ENCODE measurements around the gene URB2. TPM values are rescaled to one million over a fixed set of nuclear protein-coding genes. Genes with fewer than 3 reads are reported as not detected.
"Not testable (repeated sequence)": the region's sequence is repeated elsewhere in the genome, so short reads cannot be mapped to it uniquely, and the experiment has no call there.

URB2 gene
- 7.8 and 10.3 TPM in 2 replicates for total RNA-seq

DNA sequence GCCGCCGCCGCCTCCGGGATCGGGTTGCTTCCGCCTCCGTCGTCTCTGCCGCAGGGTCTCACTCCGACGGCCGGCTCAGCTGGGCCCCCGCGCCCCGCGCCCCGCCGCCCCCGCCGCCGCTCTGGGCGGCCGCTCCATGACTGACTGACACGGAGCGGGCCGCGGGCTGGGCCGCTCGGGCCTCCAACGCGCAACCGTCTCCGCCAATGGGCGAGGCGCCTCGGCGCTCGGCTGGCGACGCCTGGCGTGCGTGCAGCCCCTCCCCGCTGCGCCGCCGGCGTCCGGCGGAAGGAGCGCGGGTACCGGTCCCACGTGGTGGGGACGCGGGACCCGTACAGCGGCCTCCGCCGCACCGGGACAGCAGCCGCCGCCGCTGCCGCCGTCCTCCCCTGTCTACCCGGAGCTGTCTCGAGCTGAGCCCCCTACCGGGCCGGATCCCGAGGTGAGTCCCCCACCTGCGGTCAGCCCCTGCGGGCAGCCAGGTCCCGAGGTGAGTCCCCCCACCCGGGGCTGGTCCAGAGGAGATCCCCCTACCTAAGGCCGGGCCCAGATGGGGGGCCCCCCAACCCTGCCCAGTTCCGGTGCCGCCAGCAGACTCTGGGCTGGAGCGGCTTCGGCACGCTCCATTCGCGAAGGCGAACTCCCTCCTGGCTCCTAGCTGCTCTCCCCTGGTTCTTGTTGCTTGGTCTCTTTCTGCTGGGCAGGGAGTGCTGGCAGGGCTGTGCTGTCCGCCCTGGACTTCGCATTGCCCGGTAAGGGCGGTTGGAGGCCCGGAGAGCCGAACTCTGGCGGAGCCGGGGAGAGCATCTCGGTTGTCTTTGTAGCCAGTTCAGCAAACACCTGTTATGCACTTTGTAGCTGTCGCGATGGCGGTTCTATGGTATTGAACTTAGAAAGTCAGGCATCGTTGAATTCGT, at the start of gene URB2, which contains the start of gene TAF5L:
TSS of gene URB2 (plus strand) at position 333 of the 917 bp plus-strand sequence. CDS start 1,387 bp downstream, outside the sequence.
TSS of gene TAF5L (minus strand) at position 208 of the 917 bp plus-strand sequence. CDS start 11,640 bp downstream, outside the sequence.
- DNase-seq (ENCODE audit: extremely low read depth, low read depth, low spot score) = no peak

DNA sequence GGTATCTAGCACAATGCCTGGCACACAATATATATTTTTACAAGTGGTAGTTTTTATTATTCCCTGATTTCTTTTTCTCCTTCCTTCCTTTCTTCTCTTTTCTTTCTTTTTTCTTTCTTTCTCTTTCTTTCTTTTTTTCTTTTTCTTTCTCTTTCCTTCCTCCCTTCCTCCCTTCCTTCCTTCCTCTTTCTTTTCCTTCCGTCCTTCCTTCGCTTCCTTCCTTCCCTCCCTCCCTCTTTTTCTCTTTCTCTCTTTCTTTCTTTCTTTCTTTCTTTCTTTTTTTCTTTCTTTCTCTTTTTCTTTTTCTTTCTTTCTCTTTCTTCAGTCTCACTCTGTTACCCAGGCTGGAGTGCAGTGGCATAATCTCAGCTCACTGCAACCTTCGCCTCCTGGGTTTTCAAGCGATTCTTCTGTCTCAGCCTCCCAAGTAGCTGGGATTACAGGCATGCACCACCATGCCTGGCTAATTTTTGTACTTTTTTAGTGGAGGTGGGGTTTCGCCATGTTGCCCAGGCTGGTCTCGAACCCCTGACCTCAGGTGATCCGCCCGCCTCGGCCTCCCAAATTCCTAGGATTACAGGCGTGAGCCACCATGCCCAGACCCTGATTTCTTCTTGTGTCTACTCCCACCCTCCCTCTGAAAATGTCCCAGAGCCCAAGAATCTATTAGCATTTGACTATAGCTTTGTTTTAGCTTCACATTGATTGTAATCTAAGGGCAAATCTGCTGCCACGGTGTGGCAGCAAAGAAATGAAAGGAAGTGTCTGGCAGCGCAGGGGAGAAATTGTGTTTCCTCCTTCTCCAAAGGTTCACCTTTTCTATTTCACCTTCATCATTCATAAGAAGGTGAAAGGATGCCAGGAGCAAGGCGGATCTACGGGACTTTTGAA, 47.6 kb upstream of the URB2 start:
- DNase-seq (ENCODE audit: extremely low read depth, low read depth, low spot score) = no peak

DNA sequence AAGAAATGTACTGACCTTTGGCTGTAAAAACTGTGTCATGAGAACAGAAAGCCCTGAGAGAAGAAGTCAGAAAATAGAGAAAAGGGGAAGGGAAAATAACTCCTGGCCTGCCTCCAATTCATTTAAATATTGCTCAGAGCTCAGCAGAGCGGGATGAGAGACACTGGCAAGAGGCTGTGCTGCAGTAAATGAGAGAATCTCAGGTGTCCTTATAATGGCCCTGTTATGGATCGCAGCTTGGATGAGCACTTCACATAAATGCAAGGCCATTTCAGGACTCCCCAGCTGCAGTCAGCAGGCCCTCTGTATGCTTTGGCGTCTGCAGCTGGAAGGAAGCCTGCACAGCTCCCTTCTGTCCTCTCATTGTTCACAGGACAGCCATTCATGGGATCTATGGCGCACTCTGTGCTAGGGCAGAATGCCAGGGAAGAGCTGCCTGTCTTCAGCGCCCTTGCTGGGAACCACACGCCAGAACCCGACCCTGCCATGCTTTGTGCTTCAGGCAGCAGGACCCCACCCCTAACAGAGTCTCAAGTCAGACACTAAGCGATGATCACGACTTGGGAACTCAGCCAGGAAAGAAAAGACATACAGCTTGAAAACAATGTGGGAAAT, 46.9 kb upstream of the URB2 start:
- DNase-seq (ENCODE audit: extremely low read depth, low read depth, low spot score) = peak; percentile 29

GRCh38 chr1:229581485-229581884, 44.6 kb upstream of the URB2 start:
- DNase-seq (ENCODE audit: extremely low read depth, low read depth, low spot score) = no peak

DNA sequence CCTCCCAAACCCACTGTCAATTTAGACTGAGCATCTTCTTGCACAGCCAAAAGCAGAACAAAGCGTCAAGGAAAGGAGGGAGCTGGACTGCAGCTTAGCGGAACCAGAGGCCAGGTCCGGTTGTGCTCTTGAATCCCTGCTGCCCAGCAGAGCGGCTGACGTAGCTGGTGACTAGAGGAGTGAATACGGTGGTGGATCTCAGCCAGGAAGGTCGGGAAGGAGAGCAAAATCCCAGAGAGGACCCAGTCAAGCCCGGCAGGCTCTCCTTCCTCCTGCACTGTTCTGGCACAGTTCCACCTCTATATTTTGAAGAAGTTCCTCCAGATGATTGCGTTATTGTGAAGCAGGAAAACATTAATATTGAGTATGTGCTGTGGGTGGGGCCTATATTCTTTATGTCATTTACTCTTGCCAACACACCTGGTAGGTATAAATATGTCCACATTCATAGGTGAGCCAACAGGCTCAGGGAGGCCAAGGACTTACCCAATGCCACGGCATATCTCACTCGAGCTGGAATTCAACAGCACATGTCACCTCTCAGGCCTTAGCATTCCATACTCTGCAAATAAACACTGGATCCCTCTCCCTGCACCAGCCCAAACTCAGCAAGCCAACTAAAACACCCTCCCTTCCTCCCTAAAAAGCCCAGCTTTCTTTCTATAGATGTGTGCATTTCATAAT, 43.9 kb upstream of the URB2 start:
- DNase-seq (ENCODE audit: extremely low read depth, low read depth, low spot score) = no peak

GRCh38 chr1:229582715-229583114, 43.3 kb upstream of the URB2 start:
- no peak for DNase-seq (ENCODE audit: extremely low read depth, low read depth, low spot score)

GRCh38 chr1:229585338-229585737, 40.7 kb upstream of the URB2 start:
- no peak for DNase-seq (ENCODE audit: extremely low read depth, low read depth, low spot score)

DNA sequence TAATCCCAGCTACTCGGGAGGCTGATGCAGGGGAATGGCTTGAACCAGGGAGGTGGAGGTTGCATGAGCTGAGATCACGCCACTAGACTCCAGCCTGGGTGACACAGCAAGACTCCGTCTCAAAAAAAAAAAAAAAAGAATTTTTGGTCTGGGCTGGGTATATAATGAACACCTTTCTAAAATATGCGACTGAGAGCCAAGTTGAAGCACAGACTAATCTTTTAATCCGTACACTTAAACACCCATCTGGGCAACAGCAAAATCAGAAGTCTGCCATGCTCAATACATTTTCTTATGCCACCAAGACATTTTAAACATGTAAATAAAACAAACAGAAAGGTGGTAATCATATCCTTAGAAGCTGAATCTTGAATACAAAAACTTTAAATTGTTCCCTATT, 35.9 kb upstream of the URB2 start:
- no peak for DNase-seq (ENCODE audit: extremely low read depth, low read depth, low spot score)

GRCh38 chr1:229593800-229594199, 32.2 kb upstream of the URB2 start:
- DNase-seq (ENCODE audit: extremely low read depth, low read depth, low spot score) = no peak

- no peak for DNase-seq (ENCODE audit: extremely low read depth, low read depth, low spot score)
These were observed 31.6 kb upstream of the URB2 start for GRCh38 chr1:229594227-229595008.

GRCh38 chr1:229595876-229596275, 30.2 kb upstream of the URB2 start:
- not testable (repeated sequence) for DNase-seq (ENCODE audit: extremely low read depth, low read depth, low spot score)

GRCh38 chr1:229596925-229597699, 28.9 kb upstream of the URB2 start:
- DNase-seq (ENCODE audit: extremely low read depth, low read depth, low spot score) = no peak

- no peak for DNase-seq (ENCODE audit: extremely low read depth, low read depth, low spot score)
These were observed 28.2 kb upstream of the URB2 start for GRCh38 chr1:229597877-229598276.

DNA sequence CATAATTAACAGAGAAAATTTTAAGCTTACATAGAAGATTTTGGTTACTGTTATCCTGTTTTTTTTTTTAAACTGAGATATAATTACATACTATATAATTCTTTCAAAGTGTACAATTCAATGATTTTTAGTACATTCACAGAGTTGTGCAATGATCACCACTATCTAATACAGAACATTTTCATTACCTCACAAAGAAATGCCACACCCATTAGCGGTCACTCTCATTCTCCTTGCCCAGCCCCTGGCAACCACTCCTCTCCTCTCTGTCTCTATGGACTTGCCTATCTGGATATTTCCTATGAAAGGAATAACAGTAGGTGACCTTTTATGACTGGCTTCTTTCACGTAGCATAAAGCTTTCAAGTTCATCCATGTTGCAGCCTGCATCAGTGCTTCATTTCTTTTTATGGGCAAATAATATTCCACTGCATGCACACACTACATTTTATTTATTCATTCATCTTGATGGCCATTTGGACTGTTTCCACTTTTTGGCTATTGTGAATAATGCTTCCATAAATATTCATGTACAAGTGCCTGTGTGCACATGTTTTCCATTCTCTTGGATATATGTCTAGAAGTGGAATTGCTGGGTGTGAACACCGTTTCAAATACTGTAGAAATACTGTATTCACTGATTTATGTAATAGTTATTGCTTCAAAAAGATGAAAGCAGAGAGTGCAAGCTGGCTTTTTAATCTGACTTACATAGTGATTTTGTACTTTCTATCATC, 26.7 kb upstream of the URB2 start:
- DNase-seq (ENCODE audit: extremely low read depth, low read depth, low spot score) = no peak

DNA sequence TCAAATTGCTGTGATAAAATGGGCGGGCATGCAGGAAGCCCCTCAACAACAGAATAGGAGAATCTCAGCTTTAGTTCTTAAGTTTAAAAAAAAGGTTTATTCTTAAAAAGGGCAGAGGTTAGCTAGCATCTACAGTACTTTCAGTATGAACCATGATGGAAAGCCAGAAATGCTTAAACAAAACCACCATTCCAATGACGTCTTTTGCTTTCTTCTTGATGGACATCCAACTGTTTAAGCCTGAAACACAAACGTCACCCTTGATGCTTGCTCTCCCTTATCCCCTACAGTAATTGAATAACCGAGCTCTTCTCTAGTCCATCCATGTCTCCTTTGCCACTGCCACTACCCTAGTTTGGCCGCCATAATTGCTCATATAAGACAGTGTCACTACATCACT, 25.8 kb upstream of the URB2 start:
- no peak for DNase-seq (ENCODE audit: extremely low read depth, low read depth, low spot score)

- no peak for DNase-seq (ENCODE audit: extremely low read depth, low read depth, low spot score)
These were observed 22.6 kb upstream of the URB2 start for GRCh38 chr1:229603371-229604005.

DNA sequence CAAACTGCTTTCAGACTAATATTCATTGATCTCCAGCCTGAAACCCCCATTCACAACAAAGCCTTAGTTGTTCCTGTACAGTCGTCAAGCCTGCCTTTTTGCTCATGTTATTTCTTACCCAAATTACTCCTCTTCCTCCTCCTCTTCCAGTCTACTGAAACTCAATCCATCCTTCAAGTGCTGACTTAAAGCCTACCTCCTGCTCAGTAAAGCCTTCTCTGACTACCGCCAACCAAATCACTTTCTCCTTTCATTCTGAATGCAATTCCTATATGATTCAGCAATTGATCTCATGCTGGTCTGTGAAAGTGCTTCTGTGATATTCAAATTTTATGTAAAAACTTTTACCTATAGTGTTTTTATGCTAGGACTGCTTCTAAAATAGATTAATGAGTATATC, 18.7 kb upstream of the URB2 start:
- no peak for DNase-seq (ENCODE audit: extremely low read depth, low read depth, low spot score)

DNA sequence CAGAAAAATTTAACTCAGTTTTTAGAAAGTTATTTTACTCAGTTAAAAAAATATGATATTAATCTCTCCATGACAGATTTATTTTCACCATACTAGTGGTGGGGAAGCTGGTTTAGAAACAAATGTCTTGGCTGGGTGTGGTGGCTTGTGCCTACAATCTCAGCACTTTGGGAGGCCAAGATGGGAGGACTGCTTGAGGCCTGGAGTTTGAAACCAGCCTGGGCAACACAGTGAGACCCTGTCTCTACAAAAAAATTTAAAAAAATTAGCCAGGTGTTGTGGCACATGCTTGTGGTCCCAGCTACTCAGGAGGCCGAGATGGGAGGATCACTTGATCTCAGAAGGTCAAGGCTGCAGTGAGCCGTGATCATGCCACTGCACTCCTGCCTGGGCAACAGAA, 17.5 kb upstream of the URB2 start:
- no peak for DNase-seq (ENCODE audit: extremely low read depth, low read depth, low spot score)
